Vagina (tissue), 2 donors: Measurements from ENCODE around the gene DNAAF5. TPM values are rescaled to one million over a fixed set of nuclear protein-coding genes. Genes with fewer than 3 reads are reported as not detected.

Source experiments
- DNase-seq, 2 donors: peaks; one replicate each; pipeline ENCODE4 v3.0.0-alpha.2; 2017; ENCODE audit errors: extremely low spot score in 2 of 2
- H3K27ac ChIP-seq: fragments of 200-600 bp; sonication (generic); one replicate; pipeline ENCODE4 v1.5.1; 2019
- H3K27me3 ChIP-seq: fragments of 200-600 bp; sonication (generic); one replicate; pipeline ENCODE4 v1.5.1; 2019
- H3K36me3 ChIP-seq, 2 donors: fragments of 200-600 bp; sonication (generic); one replicate each; pipeline ENCODE4 v1.5.1; 2017 to 2019
- H3K4me1 ChIP-seq: fragments of 200-600 bp; sonication (generic); one replicate; pipeline ENCODE4 v1.5.1; 2019
- H3K4me3 ChIP-seq, 2 donors: fragments of 200-600 bp; sonication (generic); 1 replicate in 1 of 2; 2 replicates in 1 of 2; pipeline ENCODE4 v1.5.1; 2016 to 2019
- H3K9me3 ChIP-seq: fragments of 200-600 bp; sonication (generic); one replicate; pipeline ENCODE4 v1.5.1; 2019
- POLR2A ChIP-seq, 2 donors: fragments of 450-650 bp; IDR thresholded peaks; one replicate each; pipeline ENCODE4 v1.6.1; 2017; ENCODE audit warnings: antibody characterized with exemption in 2 of 2, mild to moderate bottlenecking in 2 of 2, moderate library complexity in 2 of 2
- POLR2AphosphoS5 ChIP-seq, 2 donors: sonication (generic); formaldehyde crosslinking; IDR thresholded peaks; one replicate each; pipeline ENCODE4 v1.9.0; 2017; ENCODE audit warnings: antibody characterized with exemption in 2 of 2, mild to moderate bottlenecking in 2 of 2, low read depth in 1 of 2; ENCODE audit not compliant: insufficient read depth in 1 of 2
- intact Hi-C: fragments of 100-400 bp; cut with DNase I; formaldehyde crosslinking; loops from one replicate; pipeline ENCODE4 v1.15.1; 2023
- total RNA-seq: library from RNA; depleted of rRNA; stranded (reverse); fragments of >200 nt; gene quantifications from one replicate; pipeline ENCODE4 v1.2.3, GENCODE V29; 2016
- TF ChIP-seq, protein P1 (sequence below), 3 experiments: fragments of 450-650 bp in 2 of 3; fragments of 200-600 bp in 1 of 3; sonication (generic) in 1 of 3; IDR thresholded peaks; one replicate each; pipeline ENCODE4 v1.5.1; 2017 to 2019; ENCODE audit warnings: antibody characterized with exemption in 3 of 3, mild to moderate bottlenecking in 2 of 3, moderate library complexity in 2 of 3

DNAAF5 gene
- total RNA-seq, result 29.7 TPM

DNA sequence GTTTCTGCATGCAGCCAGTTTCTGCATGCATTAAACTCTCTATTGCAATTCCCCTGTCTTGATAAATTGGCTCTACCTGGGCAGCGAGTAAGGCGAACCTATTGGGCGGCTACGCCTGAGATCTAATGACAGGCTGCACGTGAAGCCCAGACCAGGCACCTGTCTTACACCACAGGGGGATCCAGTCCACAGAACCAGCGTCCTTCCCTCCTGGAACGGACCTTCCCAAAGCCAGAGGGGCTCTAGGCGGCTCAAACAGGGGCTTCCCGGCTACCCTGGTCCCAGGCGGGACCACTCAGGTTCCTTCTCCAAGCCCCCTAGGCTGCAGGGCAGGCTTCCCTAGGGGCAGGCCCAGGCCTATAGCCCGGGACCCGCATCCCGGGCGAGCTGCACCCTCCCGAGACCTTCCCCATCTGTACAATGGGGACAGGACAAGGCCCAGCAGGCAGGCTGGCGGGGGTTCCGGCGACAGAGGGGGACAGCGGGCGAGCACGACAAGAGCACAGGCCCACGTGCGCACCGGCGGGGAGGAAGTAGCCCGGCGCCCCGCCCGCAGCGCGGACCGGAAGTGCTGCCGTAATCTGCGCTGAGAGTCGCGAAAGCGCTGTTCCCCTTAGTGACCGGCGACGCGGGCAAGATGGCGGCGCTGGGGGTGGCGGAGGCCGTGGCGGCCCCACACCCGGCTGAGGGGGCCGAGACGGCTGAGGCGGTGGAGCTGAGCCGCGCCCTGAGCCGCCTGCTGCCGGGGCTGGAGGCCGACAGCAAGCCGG is at the start of gene DNAAF5:
Gene DNAAF5 (plus strand): TSS at position 616 of the 770 bp plus-strand sequence. CDS start 22 bp downstream, at position 638.
- Histone ChIP-seq H3K9me3 (no peaks in the 10 kb centered on the region), H3K27ac (peak within 1 kb of the TSS; percentile 20), H3K4me3 (peak within 1 kb of the TSS; percentile 65 to 93), H3K36me3 (peaks cover 0 to 17% of the 10 kb centered on the region in 2 donors), H3K27me3 (no peaks in the 10 kb centered on the region), H3K4me1 (peaks cover 25% of the 10 kb centered on the region)
- intact Hi-C loops, result no loop called here
- TF ChIP-seq POLR2AphosphoS5 (IDR thresholded peaks at IDR 0.05; ENCODE audit: insufficient read depth in 1 of 2, low read depth in 1 of 2) (peak; percentile 57 to 80), POLR2A (IDR thresholded peaks at IDR 0.05) (no peak)
- peak; percentile 85 to 88 for DNase-seq

DNA sequence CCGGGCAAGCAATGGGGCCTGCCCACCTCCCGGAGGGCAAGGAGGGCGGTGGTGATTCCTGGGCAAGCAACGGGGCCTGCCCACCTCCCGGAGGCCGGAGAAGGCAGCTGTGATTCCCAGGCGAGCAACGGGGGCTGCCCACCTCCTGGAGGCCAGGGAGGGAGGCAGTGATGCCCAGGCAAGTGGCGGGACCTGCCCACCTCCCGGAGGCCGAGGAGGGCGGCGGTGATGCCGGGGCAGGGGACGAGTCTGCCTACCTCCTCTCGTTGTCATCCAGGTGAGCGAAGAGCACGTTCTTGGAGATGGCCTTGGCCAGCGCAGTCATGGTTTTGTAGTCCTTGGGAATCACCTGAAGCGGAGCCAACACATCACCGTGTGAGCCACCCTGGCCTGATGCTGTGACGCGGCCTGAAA is 49.5 kb upstream of the DNAAF5 start:
- H3K27me3 ChIP-seq, result no peaks in the 10 kb centered on the region
- no peak overlapping the region for H3K4me3 ChIP-seq
- DNase-seq, result no peak
- intact Hi-C loops, result no loop called here
- peaks cover 0 to 8% of the 10 kb centered on the region in 2 donors for H3K36me3 ChIP-seq
- TF ChIP-seq, protein P1, sequence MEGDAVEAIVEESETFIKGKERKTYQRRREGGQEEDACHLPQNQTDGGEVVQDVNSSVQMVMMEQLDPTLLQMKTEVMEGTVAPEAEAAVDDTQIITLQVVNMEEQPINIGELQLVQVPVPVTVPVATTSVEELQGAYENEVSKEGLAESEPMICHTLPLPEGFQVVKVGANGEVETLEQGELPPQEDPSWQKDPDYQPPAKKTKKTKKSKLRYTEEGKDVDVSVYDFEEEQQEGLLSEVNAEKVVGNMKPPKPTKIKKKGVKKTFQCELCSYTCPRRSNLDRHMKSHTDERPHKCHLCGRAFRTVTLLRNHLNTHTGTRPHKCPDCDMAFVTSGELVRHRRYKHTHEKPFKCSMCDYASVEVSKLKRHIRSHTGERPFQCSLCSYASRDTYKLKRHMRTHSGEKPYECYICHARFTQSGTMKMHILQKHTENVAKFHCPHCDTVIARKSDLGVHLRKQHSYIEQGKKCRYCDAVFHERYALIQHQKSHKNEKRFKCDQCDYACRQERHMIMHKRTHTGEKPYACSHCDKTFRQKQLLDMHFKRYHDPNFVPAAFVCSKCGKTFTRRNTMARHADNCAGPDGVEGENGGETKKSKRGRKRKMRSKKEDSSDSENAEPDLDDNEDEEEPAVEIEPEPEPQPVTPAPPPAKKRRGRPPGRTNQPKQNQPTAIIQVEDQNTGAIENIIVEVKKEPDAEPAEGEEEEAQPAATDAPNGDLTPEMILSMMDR (IDR thresholded peaks at IDR 0.05), result no peak
- TF ChIP-seq POLR2AphosphoS5 (IDR thresholded peaks at IDR 0.05; ENCODE audit: insufficient read depth in 1 of 2, low read depth in 1 of 2) (no peak), POLR2A (IDR thresholded peaks at IDR 0.05) (no peak)
- no peak overlapping the region for H3K27ac ChIP-seq
- no peaks in the 10 kb centered on the region for H3K4me1 ChIP-seq
- H3K9me3 ChIP-seq, result no peaks in the 10 kb centered on the region

DNA sequence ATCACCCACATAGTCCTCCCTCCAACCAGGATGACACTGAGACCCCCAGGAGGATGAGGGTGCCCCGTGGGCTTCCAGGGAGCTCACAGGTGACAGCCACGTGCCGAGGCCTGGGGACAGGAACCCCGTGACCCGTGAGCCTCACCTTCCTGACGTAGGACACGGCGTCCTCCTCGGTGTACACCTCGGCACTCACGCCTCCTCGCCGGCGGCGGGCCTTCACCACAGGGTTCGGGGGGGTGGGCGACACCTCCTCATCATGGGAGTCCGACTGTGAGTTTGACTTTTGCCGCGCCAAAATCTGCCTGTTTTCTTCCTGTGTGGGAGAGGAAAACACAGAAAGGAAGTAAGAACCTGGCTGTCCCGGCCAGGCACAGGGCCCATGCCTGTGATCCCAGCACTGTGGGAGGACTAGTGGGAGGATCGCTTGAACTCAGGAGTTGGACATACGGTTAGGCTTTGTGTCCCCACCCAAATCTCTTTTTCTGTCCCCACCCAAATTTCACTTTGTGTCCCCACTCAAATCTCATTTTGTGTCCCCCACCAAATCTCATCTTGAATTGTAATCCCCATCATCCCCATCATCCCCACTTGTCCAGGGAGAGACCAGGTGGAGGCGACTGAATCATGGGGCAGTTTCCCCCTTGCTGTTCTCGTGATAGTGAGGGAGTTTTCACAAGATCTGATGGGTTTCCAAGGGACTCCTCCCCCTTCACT is 45.9 kb upstream of the DNAAF5 start:
- H3K4me1 ChIP-seq, result no peaks in the 10 kb centered on the region
- TF ChIP-seq, protein P1 (IDR thresholded peaks at IDR 0.05), result no peak
- TF ChIP-seq POLR2AphosphoS5 (IDR thresholded peaks at IDR 0.05; ENCODE audit: insufficient read depth in 1 of 2, low read depth in 1 of 2) (no peak), POLR2A (IDR thresholded peaks at IDR 0.05) (no peak)
- no peak overlapping the region for H3K4me3 ChIP-seq
- H3K36me3 ChIP-seq, result peaks cover 0 to 8% of the 10 kb centered on the region in 2 donors
- H3K27ac ChIP-seq, result no peak overlapping the region
- intact Hi-C loops, result no loop called here
- H3K27me3 ChIP-seq, result no peaks in the 10 kb centered on the region
- no peak for DNase-seq
- peaks cover 3% of the 10 kb centered on the region for H3K9me3 ChIP-seq

DNA sequence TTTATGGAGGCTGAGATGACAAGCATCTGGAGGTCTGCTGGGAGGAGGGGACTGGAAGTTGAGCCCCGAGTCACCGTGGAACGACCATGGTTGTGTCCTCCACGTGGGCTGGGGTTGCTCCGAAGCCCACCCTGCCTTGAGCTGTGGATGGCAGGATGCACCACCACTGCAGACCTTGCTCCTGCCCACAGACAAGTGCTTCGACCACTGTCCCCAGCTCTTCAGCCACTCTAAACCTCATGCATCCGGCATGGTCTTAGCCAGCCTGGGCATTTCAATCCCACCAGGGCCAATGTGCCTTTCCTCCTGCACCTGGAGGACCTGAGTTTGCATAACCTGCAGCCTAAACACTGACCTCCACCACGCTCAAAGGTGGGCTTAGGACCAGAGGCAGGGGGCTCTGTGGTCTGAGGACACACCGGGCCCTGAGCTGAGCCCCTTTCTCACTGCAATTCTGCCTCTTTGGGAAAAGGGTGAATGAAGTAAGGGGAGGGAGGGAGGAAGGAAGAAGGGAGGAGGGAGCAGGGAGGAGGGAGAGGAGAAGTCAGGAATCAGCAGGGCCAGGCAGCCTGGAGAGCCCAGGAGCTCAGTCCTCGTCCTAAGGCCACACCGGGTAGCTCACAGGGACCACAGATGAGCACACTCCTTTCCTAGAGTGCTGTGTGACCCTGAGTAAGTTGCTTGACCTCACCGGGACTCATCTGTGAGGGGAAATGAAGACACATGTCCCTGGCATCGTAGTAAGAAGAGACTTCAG is 44.8 kb upstream of the DNAAF5 start:
- H3K27ac ChIP-seq, result no peak overlapping the region
- H3K27me3 ChIP-seq, result no peaks in the 10 kb centered on the region
- no peak for DNase-seq
- H3K4me1 ChIP-seq, result no peaks in the 10 kb centered on the region
- H3K9me3 ChIP-seq, result peaks cover 13% of the 10 kb centered on the region
- intact Hi-C loops, result no loop called here
- no peak overlapping the region for H3K4me3 ChIP-seq
- TF ChIP-seq POLR2AphosphoS5 (IDR thresholded peaks at IDR 0.05; ENCODE audit: insufficient read depth in 1 of 2, low read depth in 1 of 2) (no peak), POLR2A (IDR thresholded peaks at IDR 0.05) (no peak)
- TF ChIP-seq, protein P1 (IDR thresholded peaks at IDR 0.05), result no peak
- peaks cover 0 to 8% of the 10 kb centered on the region in 2 donors for H3K36me3 ChIP-seq

DNA sequence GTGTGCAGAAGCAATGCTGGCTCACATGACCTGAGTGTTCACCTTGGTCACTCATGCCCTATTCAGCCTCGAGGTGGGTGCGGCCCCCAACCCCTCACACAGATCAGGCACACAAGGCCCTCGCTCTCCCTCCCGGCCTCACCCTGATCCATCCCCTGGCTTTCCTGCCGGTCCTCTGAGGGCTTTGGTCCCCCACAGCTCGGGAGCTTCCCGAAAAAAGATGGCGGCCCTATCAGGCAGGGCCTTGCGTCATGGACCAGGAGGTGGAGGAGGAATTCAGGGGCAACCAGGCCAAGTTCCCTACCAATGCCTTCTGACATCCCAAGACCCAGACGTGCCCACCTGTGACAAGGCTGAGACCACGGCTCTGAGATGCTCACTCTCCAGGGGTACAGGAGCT is 43.7 kb upstream of the DNAAF5 start:
- no peak overlapping the region for H3K27ac ChIP-seq
- DNase-seq, result no peak
- TF ChIP-seq, protein P1 (IDR thresholded peaks at IDR 0.05), result no peak
- TF ChIP-seq POLR2A (IDR thresholded peaks at IDR 0.05), result no peak
- TF ChIP-seq POLR2AphosphoS5 (IDR thresholded peaks at IDR 0.05; ENCODE audit: insufficient read depth in 1 of 2, low read depth in 1 of 2), result no peak
- H3K4me3 ChIP-seq, result no peak overlapping the region
- H3K4me1 ChIP-seq, result no peaks in the 10 kb centered on the region
- H3K36me3 ChIP-seq, result peaks cover 0 to 8% of the 10 kb centered on the region in 2 donors
- intact Hi-C loops, result no loop called here
- H3K27me3 ChIP-seq, result no peaks in the 10 kb centered on the region
- peaks cover 14% of the 10 kb centered on the region for H3K9me3 ChIP-seq
